GM12878 (cell line): ENCODE measurements around the gene GJD2.

ENCODE experiments used
- EZH2 ChIP-seq: IDR thresholded peaks from 2 replicates; pipeline ENCODE4 v1.6.1; 2012; ENCODE audit warnings: low read depth, mild to moderate bottlenecking, control low read depth, inconsistent platforms, low read length, borderline replicate concordance; ENCODE audit not compliant: control insufficient read depth
- MEF2A ChIP-seq: IDR thresholded peaks from 2 replicates; pipeline ENCODE4 v1.6.1; 2011; ENCODE audit warnings: low read depth, mild to moderate bottlenecking, low read length, moderate library complexity; ENCODE audit not compliant: insufficient read depth
- POLR2A ChIP-seq: IDR thresholded peaks from 2 replicates; pipeline ENCODE4 v1.6.1; 2011; ENCODE audit warnings: low read depth, mild to moderate bottlenecking, low read length
- RBBP5 ChIP-seq: fragments of 200-600 bp; sonication (generic); conservative IDR thresholded peaks from 2 replicates; pipeline ENCODE4 v1.6.1; 2016
- SMC3 ChIP-seq: IDR thresholded peaks from 2 replicates; pipeline ENCODE4 v1.6.1; 2011; ENCODE audit warnings: low read length, improper control_type of control experiment, borderline replicate concordance
- TF ChIP-seq, protein P1 (sequence below): fragments of 150-350 bp; IDR thresholded peaks from 2 replicates; pipeline ENCODE4 v1.6.1; 2016; ENCODE audit warnings: low read depth, low read length
- TF ChIP-seq, protein P2 (sequence below), 3 experiments: IDR thresholded peaks in 2 of 3; conservative IDR thresholded peaks in 1 of 3; 2 replicates each; pipeline ENCODE4 v1.5.1; 2011; ENCODE audit warnings: low read depth in 3 of 3, low read length in 3 of 3, mild to moderate bottlenecking in 3 of 3, control low read depth in 2 of 3, moderate library complexity in 2 of 3, inconsistent platforms in 1 of 3, mixed read lengths in 1 of 3; ENCODE audit not compliant: control insufficient read depth in 2 of 3, insufficient read depth in 1 of 3; ENCODE audit errors: extremely low read depth in 1 of 3

DNA sequence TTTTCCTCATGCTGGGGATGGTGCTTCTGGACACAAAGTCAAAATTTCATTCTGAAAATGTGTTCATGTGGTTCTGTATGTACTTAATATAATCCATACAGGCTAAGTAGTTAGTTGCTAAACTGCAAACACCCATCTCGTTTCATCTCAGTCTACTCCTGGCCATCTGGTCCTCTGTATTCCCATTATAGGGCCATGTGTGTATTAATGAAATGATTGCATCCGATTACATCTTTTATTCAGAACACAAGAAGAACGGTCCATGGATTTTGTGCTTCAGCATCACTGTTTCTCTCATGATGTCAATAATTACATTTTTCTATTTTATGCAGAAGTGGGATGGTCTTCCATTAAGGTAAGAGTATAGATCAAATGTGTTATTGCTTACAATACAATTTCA lies 6.1 kb upstream of the GJD2 start:
- TF ChIP-seq, protein P1, sequence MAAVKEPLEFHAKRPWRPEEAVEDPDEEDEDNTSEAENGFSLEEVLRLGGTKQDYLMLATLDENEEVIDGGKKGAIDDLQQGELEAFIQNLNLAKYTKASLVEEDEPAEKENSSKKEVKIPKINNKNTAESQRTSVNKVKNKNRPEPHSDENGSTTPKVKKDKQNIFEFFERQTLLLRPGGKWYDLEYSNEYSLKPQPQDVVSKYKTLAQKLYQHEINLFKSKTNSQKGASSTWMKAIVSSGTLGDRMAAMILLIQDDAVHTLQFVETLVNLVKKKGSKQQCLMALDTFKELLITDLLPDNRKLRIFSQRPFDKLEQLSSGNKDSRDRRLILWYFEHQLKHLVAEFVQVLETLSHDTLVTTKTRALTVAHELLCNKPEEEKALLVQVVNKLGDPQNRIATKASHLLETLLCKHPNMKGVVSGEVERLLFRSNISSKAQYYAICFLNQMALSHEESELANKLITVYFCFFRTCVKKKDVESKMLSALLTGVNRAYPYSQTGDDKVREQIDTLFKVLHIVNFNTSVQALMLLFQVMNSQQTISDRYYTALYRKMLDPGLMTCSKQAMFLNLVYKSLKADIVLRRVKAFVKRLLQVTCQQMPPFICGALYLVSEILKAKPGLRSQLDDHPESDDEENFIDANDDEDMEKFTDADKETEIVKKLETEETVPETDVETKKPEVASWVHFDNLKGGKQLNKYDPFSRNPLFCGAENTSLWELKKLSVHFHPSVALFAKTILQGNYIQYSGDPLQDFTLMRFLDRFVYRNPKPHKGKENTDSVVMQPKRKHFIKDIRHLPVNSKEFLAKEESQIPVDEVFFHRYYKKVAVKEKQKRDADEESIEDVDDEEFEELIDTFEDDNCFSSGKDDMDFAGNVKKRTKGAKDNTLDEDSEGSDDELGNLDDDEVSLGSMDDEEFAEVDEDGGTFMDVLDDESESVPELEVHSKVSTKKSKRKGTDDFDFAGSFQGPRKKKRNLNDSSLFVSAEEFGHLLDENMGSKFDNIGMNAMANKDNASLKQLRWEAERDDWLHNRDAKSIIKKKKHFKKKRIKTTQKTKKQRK: no peak
- TF ChIP-seq, protein P2, sequence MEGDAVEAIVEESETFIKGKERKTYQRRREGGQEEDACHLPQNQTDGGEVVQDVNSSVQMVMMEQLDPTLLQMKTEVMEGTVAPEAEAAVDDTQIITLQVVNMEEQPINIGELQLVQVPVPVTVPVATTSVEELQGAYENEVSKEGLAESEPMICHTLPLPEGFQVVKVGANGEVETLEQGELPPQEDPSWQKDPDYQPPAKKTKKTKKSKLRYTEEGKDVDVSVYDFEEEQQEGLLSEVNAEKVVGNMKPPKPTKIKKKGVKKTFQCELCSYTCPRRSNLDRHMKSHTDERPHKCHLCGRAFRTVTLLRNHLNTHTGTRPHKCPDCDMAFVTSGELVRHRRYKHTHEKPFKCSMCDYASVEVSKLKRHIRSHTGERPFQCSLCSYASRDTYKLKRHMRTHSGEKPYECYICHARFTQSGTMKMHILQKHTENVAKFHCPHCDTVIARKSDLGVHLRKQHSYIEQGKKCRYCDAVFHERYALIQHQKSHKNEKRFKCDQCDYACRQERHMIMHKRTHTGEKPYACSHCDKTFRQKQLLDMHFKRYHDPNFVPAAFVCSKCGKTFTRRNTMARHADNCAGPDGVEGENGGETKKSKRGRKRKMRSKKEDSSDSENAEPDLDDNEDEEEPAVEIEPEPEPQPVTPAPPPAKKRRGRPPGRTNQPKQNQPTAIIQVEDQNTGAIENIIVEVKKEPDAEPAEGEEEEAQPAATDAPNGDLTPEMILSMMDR (IDR thresholded peaks at IDR 0.05 in 2 of 3, conservative IDR thresholded peaks at IDR 0.05 in 1 of 3; ENCODE audit: control insufficient read depth in 2 of 3, extremely low read depth in 1 of 3, insufficient read depth in 1 of 3, low read depth in 3 of 3, low read length in 3 of 3): no peak
- no peak for TF ChIP-seq EZH2
- no peak for TF ChIP-seq POLR2A
- TF ChIP-seq MEF2A: no peak
- no peak for TF ChIP-seq SMC3
- no peak for TF ChIP-seq RBBP5
